Thymus (tissue), 11 donors: ENCODE data around the gene TNRC6B. TPM values are rescaled to one million over a fixed set of nuclear protein-coding genes. Genes with fewer than 3 reads are reported as not detected.

Source experiments
- DNase-seq, 9 donors: peaks; one replicate each; pipeline ENCODE4 v3.0.0-alpha.2; 2013; ENCODE audit warnings: low spot score in 9 of 9, low read depth in 6 of 9, missing footprints in 1 of 9
- H3K27ac ChIP-seq, 2 donors: one replicate each; pipeline ENCODE4 v1.5.1; 2013; ENCODE audit warnings: control low read depth in 1 of 2, low read depth in 1 of 2, low read length in 1 of 2, mild to moderate bottlenecking in 1 of 2, moderate library complexity in 1 of 2
- H3K27me3 ChIP-seq, 2 donors: one replicate each; pipeline ENCODE4 v1.5.1; 2013; ENCODE audit warnings: low read length in 1 of 2; ENCODE audit not compliant: control insufficient read depth in 2 of 2, insufficient read depth in 1 of 2
- H3K36me3 ChIP-seq, 2 donors: one replicate each; pipeline ENCODE4 v1.5.1; 2013; ENCODE audit warnings: low read length in 1 of 2, mild to moderate bottlenecking in 1 of 2, moderate library complexity in 1 of 2; ENCODE audit not compliant: control insufficient read depth in 2 of 2, insufficient read depth in 2 of 2
- H3K4me1 ChIP-seq, 2 donors: one replicate each; pipeline ENCODE4 v1.5.1; 2013; ENCODE audit warnings: low read length in 2 of 2; ENCODE audit not compliant: control insufficient read depth in 2 of 2, insufficient read depth in 2 of 2
- H3K4me3 ChIP-seq, 2 donors: one replicate each; pipeline ENCODE4 v1.5.1; 2013; ENCODE audit warnings: low read length in 2 of 2, control low read depth in 1 of 2, mild to moderate bottlenecking in 1 of 2
- H3K9me3 ChIP-seq, 2 donors: one replicate each; pipeline ENCODE4 v1.5.1; 2013; ENCODE audit warnings: low read length in 1 of 2, mild to moderate bottlenecking in 1 of 2; ENCODE audit not compliant: control insufficient read depth in 2 of 2, insufficient read depth in 1 of 2
- WGBS: extraction: QIAGEN DNeasy Blood & Tissue Kit; methylation state at CpG from one replicate; pipeline ENCODE4 v1.1.7; 2013; 5-methylcytosine and 5-hydroxymethylcytosine counted together
- polyA plus RNA-seq: library from polyadenylated mRNA; stranded (reverse); fragments of 200-250 nt; gene quantifications from one replicate; pipeline ENCODE4 v1.2.3, GENCODE V29; 2013
- total RNA-seq: library from RNA; stranded (reverse); fragments of 120-200 nt; gene quantifications from one replicate; pipeline ENCODE4 v1.2.4, GENCODE V29; 2013
- donor health status: healthy.

TNRC6B gene
- total and polyA plus RNA-seq, 2 donors = 13.3 to 20.4 TPM

- H3K27me3 ChIP-seq = no peaks in the 10 kb centered on the region
- H3K4me3 ChIP-seq = no peak overlapping the region
- WGBS = 98% methylated on average over 8 of the region's 8 CpGs
- peaks cover 0 to 15% of the 10 kb centered on the region in 2 donors for H3K4me1 ChIP-seq
- DNase-seq = no peak
- H3K27ac ChIP-seq = no peak overlapping the region
- peaks cover 29 to 61% of the 10 kb centered on the region in 2 donors for H3K36me3 ChIP-seq
- peaks cover 0 to 2% of the 10 kb centered on the region in 2 donors for H3K9me3 ChIP-seq
Observed at GRCh38 chr22:40233886-40234285, 56.2 kb downstream of the TNRC6B start.

DNA sequence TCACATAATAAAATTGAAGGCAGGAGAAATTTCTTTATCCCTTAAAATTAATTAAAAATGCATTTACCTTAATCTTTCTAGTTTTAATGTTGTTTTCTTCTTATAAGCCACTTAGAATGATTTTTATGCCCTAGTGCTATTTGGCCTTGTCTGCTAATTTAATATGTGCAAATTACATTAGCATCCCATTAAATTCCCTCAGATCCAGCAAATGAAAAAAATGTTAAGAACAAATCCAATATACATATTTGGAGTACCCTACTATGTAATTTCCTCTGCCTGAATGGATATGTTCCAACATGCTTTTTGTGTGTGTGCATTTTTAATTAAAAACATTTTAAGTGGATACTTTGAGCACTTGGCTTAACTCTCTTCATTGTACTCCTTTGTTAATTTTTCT, 56.9 kb downstream of the TNRC6B start:
- peaks cover 0 to 2% of the 10 kb centered on the region in 2 donors for H3K9me3 ChIP-seq
- no peak for DNase-seq
- peaks cover 0 to 15% of the 10 kb centered on the region in 2 donors for H3K4me1 ChIP-seq
- H3K36me3 ChIP-seq = peaks cover 31 to 56% of the 10 kb centered on the region in 2 donors
- no peaks in the 10 kb centered on the region for H3K27me3 ChIP-seq
- H3K27ac ChIP-seq = no peak overlapping the region
- H3K4me3 ChIP-seq = no peak overlapping the region

DNA sequence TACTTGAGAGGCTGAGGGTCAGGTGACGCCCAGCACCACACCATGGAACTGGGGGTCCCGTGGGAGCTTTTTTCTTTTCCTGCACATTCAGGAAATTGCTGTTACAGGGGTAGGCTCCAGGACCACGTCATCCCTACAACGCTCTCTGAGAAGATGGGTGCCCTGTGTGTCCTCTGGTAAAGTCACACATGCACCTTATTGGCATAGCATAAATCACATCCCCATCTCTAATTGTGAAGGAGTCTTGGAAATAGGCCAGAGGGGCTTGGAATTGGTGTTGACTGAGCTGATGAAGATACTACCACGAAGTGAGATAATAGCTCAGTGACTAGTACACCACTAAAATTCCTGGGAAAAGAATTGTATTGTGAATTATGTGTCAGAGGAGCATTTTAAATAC, 57.6 kb downstream of the TNRC6B start:
- DNase-seq = no peak
- peaks cover 29 to 50% of the 10 kb centered on the region in 2 donors for H3K36me3 ChIP-seq
- 97% methylated on average over 5 of the region's 5 CpGs for WGBS
- no peak overlapping the region for H3K27ac ChIP-seq
- no peak overlapping the region for H3K4me3 ChIP-seq
- peaks cover 2 to 17% of the 10 kb centered on the region in 2 donors for H3K4me1 ChIP-seq
- no peaks in the 10 kb centered on the region for H3K27me3 ChIP-seq
- H3K9me3 ChIP-seq = peaks cover 0 to 2% of the 10 kb centered on the region in 2 donors

- 95% methylated on average over 4 of the region's 4 CpGs for WGBS
- H3K27ac ChIP-seq = no peak overlapping the region
- H3K27me3 ChIP-seq = no peaks in the 10 kb centered on the region
- no peak for DNase-seq
- H3K4me1 ChIP-seq = peaks cover 6 to 22% of the 10 kb centered on the region in 2 donors
- peaks cover 0 to 2% of the 10 kb centered on the region in 2 donors for H3K9me3 ChIP-seq
- H3K4me3 ChIP-seq = no peak overlapping the region
- peaks cover 28 to 49% of the 10 kb centered on the region in 2 donors for H3K36me3 ChIP-seq
Observed at GRCh38 chr22:40236131-40236665, 58.5 kb downstream of the TNRC6B start.

GRCh38 chr22:40237241-40237640, 59.5 kb downstream of the TNRC6B start:
- DNase-seq = no peak
- H3K4me1 ChIP-seq = peaks cover 6 to 22% of the 10 kb centered on the region in 2 donors
- peaks cover 24 to 42% of the 10 kb centered on the region in 2 donors for H3K36me3 ChIP-seq
- H3K27me3 ChIP-seq = no peaks in the 10 kb centered on the region
- no peak overlapping the region for H3K4me3 ChIP-seq
- 93% methylated on average over 4 of the region's 4 CpGs for WGBS
- peaks cover 0 to 2% of the 10 kb centered on the region in 2 donors for H3K9me3 ChIP-seq
- H3K27ac ChIP-seq = no peak overlapping the region

GRCh38 chr22:40237788-40238424, 60.2 kb downstream of the TNRC6B start:
- DNase-seq = no peak
- Histone ChIP-seq H3K27ac (no peak overlapping the region), H3K36me3 (peaks cover 19 to 36% of the 10 kb centered on the region in 2 donors), H3K4me1 (peaks cover 6 to 22% of the 10 kb centered on the region in 2 donors), H3K27me3 (no peaks in the 10 kb centered on the region), H3K9me3 (peaks cover 0 to 2% of the 10 kb centered on the region in 2 donors), H3K4me3 (no peak overlapping the region)
- 96% methylated on average over 13 of the region's 13 CpGs for WGBS

- Histone ChIP-seq H3K4me3 (no peak overlapping the region), H3K9me3 (peaks cover 0 to 2% of the 10 kb centered on the region in 2 donors), H3K4me1 (peaks cover 6 to 25% of the 10 kb centered on the region in 2 donors), H3K36me3 (peaks cover 17 to 32% of the 10 kb centered on the region in 2 donors), H3K27ac (no peak overlapping the region), H3K27me3 (no peaks in the 10 kb centered on the region)
- WGBS = 93% methylated on average over 16 of the region's 16 CpGs
- DNase-seq = no peak
Observed at GRCh38 chr22:40238425-40239344, 61.0 kb downstream of the TNRC6B start.

DNA sequence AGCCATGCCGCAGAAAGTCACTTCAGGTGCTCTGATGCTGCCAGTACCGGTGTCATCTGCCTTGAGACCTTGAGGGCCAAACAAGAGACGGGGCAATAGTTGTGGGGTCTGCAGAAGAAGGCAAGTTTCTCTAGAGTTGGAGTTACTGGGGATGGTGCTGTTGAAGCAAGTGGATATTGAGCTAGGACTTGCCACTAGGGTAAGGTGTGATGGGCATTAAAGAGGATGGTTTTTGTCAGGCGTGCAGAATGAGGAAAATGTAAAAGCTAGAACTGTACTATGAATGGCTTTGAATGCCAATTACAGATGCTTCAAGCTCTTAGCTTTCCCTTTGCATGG, 61.6 kb downstream of the TNRC6B start:
- Histone ChIP-seq H3K4me3 (no peak overlapping the region), H3K9me3 (peaks cover 0 to 2% of the 10 kb centered on the region in 2 donors), H3K4me1 (peaks cover 10 to 30% of the 10 kb centered on the region in 2 donors), H3K36me3 (peaks cover 15 to 30% of the 10 kb centered on the region in 2 donors), H3K27ac (no peak overlapping the region), H3K27me3 (no peaks in the 10 kb centered on the region)
- DNase-seq = no peak
- WGBS = 97% methylated on average over 4 of the region's 4 CpGs

DNA sequence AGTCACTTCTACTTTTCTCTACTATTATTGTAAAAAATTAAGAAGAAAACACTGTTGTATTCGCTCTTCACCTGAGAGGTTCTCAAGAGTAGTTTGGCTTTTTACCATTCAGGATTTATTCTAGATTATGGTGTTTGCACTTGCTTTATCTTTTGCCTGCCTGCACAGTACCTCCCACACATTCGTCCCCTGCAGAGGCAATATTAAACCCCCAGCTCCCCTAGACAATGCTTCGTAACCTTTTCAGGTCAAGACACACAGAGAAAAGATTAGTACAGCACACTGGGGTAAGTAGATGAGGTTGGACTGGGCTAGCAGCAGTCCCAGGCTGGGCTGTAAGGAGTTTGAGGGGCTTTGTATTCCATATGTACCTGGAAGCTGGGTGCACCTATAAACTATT, 62.4 kb downstream of the TNRC6B start:
- Histone ChIP-seq H3K4me3 (no peak overlapping the region), H3K9me3 (peaks cover 0 to 2% of the 10 kb centered on the region in 2 donors), H3K27me3 (no peaks in the 10 kb centered on the region), H3K4me1 (peaks cover 10 to 30% of the 10 kb centered on the region in 2 donors), H3K36me3 (peaks cover 15 to 29% of the 10 kb centered on the region in 2 donors), H3K27ac (no peak overlapping the region)
- DNase-seq = no peak
- WGBS = 98% methylated on average over 3 of the region's 3 CpGs
